Erythroblast (primary cell): ENCODE results near the gene DGKI.

ENCODE experiments used
- GATA1 ChIP-seq: IDR thresholded peaks from 2 replicates; pipeline ENCODE4 v1.6.1; 2011; ENCODE audit warnings: low read depth, mild to moderate bottlenecking, control low read depth, low read length, moderate library complexity
- POLR2A ChIP-seq: IDR thresholded peaks from 2 replicates; pipeline ENCODE4 v1.6.1; 2011; ENCODE audit warnings: mild to moderate bottlenecking, low read length

- no peak for TF ChIP-seq POLR2A
- TF ChIP-seq GATA1 = no peak
Measured at GRCh38 chr7:137476937-137477336, 369.8 kb downstream of the DGKI start.
